GM21576 (cell line): ENCODE results near the gene PACC1.

Source experiments
- ATAC-seq: cut with Tn5 transposase; IDR thresholded peaks from one replicate; pipeline ENCODE4 v1.9.1; 2021; ENCODE audit warnings: mild to moderate bottlenecking, moderate library complexity; ENCODE audit not compliant: unreplicated experiment

PACC1 gene

DNA sequence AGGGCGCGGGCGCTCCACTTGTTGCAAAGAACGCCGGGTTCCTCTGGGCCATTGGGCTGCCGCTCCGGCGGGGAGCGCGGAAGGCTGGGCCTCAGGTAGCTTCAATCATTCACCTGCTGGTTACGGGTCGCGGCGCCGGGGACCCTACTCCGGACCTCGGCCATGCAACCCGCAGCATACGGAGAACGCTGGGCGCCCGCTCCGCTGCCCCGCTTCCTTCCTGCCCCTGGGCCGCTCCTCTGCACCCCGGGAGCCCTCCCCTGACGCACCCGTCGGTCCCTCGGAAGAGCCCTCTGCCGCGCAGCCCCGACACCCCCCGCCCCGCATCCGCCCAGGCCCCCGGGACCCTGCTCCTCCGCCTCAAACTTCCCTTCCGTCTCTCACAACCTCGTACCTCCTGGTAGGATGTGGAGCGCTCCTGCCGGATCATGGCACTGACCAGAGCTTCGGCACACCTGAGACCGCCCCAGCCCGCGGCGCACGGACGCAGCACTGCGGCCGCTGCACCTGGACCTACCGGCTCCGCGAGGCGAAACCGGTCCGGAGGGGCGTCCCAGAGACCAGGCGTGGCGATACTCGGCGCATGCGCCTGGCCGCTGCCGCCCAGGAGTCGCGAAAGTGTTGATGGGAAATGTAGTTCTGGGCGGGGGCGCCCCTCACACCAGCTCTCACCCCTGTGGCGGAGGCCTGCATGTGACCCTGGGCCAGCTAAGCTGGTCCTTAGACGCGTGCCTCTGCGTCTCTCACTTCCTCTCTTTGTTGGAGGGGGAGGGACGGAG is at the start of gene PACC1:
TSS of gene PACC1 (minus strand) at position 559 of the 779 bp plus-strand sequence. CDS start at position 430, 129 bp downstream.
- peak; percentile 97 for ATAC-seq

DNA sequence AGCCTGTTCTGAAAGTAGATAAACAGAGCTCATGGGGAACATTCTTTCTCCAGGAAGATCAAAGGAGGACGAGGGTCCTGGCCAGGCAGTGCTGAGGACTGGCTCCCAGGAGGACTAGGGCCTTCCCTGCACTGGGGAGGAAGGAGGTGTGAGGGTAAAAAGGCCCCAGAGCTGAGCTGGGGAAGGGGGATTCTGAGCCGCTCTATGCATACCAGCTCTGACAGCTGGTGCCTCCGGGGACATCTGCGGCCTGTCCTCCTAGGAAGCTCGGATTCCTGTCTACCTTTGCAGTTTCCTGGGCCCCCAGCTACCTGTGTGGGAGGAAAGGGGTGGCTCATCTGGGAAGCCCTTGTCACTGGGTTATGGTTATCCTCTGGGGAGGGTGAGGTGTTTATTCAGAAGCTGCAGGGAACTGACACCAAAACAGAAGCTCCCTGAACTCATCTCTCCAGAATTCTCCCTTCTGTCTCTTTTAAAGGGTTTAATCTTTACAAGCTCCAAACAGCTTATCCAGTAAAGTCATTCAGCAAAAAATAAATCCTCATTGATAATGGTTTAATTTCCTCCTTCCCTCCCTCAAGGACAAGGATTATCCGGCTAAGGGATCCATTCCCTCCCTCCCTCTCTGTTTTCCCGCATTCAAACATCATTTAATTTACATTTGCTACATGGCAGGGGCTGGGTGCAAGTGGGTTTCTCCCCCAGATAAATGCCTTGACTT is 49.0 kb upstream of the PACC1 start:
- no peak for ATAC-seq

DNA sequence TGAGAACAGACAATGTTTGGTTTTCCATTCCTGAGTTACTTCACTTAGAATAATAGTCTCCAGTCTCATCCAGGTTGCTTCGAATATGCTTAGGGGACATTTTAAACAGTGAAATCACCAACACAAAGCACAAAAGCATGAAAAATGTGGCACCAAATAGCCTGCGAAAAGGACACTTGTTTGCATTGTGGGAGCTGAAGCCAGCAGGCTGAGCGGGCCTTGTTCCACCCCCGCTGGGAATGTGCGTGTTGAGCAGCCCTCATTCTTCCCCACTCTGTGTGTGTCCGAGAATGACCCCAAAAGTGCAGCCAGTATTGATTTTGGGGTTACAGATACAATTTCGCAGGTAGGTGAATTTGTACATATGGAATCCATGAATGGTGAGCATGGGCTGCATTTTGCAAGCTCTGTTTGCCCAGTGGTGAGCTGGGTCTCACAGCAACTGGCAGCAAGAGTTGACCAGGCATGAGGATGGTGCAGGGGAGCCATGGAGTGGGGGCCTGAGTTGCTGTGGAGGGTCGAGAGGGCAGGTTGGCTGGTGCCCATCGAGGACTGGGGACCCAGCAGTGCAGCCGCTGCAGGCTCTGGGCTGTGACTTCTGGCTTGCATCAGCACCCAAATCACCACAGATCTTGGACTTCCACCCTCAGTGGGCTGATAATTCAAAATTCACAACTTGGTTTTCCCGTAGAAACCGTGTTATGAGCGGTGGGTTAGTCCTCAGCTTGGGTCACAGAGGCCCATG is 47.4 kb upstream of the PACC1 start:
- no peak for ATAC-seq

DNA sequence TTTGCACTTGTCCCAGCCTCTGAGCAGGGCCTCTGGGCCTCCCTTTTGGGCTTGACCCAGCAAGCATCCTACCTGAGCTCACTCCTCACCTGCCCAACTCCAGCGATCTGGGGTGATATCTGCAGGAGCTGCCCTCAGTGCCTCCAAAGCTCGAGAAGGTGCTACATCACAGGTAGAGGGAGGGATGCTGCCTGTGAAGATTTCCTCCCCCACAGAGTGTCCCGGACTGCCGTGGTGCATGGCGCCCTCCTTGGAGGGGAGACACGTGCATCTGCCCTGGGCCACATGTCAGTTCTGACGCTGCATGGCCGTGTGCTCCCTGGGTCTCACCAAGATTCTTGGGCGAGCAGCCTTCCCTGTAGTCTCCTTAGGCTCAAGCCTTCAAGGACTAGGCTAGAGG is 45.7 kb upstream of the PACC1 start:
- ATAC-seq: no peak

DNA sequence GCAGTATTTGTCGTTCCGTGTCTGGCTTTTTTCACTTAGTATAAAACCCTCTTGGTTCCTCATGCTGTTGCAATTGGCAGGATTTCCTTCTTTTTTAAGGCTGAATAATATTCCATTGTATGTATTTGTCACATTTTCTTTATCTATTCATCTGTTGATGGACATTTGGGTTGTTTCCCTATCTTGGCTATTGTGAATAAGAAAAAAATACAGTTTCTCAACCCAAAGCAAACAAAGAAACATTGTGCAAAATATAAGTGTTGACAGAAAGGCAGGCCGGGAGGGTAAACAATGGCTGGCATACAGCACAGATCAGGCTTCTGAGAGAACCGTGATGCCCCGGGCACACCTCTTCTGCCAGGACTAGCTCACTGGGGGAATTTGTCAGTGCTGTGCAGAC is 45.0 kb upstream of the PACC1 start:
- no peak for ATAC-seq

DNA sequence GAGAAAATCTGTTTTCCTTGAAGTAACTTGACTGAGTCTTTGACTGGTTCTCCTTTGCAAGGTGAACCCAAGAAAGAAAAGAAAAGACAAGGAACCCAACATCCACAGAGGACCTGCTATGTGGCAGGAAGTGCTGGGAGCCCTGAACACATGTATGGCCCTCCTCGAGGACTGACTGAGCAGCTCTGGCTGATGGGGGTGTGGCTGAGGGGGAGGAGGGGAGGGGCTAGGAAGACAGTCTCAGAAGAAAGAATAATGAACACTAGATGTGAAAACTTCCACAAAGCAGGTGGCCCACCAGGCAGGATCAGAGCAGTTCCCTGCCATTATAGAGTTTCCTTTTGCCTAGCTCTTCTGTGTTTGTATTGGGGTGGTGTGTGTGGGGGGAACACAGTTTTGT is 44.1 kb upstream of the PACC1 start:
- ATAC-seq: no peak

DNA sequence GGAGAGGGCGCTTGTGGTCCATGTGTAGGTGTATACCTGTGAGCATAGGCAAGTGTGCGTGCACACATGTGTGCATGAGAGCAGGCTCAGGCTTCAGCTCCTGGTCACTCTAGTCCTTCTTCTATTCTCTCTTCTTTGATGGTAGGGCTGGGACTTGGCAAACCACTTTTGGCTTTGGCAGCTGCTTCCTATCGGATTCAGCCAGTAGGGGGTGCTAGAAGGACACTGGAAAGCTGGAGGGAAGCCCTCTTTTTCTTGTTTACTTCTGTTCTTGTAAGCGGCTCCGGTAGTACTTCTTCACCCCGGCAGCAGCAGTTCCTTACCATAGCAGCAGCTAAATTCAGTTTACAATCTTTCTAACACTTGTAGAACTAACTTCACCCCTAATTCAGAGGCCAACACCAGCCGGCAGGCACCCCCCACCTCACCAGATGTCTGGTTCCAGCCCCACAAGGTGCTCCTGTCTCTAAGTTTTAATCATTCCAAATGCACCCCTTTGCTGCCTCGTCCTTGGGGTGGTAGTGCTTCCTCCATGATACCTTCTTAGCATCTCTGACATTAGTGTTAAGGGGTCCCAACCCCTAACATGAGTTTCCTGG is 43.2 kb upstream of the PACC1 start:
- no peak for ATAC-seq

DNA sequence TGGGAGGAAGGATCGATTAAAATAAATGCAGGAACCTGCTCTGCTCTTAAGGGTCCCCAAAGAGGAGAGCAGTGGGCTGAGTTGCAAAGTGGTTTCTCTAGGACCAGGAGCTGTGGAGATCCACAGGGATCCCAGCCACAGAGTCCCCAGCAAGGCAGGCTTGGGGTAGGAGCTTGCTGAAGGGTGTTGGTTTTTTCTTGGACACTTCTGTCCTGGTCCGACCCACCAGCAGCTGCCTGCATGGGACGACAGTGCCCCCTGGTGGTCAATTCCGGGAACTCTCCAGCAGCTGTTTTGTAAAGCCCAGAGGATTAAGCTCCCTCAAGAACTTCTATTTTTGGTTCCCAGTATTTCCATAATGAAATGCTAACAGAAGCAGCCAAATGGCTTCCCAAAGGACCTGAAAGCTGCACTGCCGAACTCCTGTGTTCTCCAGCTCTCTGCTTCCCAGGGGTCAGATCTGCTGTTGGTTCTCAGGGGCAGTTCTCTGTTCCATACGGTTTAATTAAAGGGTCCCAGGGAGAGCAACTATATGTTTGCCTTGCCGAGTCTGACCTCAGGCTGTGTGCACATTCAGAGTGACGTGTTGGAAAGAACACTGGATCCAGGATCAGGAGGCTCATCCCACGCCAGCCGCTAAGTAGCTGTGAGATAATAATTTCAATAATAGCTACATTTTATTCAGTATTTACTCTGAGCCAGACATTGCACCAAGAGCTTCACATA is 41.3 kb upstream of the PACC1 start:
- ATAC-seq: no peak

DNA sequence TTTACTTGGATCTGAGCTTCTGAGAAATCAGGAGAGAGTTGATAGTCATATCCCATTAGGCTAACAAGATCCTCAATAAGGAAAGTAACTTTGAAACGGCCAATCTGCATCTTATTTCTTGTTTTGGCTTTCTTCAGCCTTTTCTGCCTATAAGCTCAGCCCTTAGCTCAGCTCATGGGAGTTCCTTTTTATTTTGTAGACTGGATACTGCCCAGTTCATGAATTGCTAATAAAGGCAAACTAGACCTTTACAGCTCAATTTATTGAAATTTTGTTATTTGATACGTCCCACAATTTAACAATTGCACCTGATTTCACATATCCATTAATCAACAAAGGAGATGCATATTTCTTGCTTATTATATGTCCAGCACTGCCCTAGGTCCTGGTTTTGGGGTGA is 40.7 kb upstream of the PACC1 start:
- no peak for ATAC-seq

DNA sequence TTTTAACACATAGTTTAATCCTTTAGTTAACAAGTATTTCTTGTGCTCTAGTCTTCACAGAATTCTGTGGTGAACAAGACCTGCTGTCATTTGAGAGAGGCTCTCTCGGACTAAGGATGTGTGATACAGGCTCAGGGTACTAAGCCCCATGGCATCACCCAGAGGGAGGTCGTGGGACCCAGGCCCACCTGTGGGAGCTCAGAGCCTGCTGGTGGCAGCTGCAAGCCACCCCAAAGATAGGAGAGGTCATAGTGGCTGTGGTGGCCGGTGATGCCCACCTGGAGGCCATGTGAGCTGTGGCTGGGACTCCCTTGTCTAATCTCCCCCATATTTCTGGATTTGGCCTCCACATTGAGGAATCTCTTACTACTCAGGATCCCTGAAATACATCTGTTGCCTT is 40.1 kb upstream of the PACC1 start:
- ATAC-seq: no peak

DNA sequence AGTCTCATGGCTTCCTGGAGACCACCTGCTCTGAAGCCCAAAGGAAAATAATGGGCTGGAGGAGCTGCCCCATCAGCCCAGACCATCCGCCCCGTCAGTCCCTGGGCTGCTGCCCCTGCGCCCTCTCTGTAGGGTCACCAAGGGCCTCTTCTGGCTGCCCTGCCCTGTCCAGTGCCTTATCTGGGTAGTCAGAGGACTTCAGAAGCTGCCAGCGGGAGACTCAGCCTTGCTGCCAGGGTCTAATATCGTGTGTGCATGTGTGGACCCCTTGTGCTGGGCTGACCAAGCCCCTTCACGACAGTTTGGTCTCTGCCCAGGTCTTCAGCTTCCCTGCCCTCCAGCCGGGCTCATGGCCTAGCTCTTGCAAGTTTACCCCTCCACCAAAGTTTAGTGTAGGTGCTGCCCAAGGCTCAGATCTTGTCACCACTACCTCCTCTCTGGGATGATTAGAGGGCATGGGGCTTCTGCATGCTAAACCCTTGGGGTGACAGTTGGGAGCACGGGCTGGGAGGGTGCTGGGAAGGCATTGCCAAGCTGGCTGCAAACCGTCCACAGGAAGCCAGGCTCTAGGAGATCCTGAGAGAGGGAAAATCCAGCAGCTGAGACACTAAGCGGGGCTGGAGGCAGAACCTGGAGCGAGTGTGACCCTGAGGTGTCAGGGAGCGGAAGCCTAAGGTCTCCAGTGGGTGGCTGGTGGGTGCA is 38.6 kb upstream of the PACC1 start:
- no peak for ATAC-seq

DNA sequence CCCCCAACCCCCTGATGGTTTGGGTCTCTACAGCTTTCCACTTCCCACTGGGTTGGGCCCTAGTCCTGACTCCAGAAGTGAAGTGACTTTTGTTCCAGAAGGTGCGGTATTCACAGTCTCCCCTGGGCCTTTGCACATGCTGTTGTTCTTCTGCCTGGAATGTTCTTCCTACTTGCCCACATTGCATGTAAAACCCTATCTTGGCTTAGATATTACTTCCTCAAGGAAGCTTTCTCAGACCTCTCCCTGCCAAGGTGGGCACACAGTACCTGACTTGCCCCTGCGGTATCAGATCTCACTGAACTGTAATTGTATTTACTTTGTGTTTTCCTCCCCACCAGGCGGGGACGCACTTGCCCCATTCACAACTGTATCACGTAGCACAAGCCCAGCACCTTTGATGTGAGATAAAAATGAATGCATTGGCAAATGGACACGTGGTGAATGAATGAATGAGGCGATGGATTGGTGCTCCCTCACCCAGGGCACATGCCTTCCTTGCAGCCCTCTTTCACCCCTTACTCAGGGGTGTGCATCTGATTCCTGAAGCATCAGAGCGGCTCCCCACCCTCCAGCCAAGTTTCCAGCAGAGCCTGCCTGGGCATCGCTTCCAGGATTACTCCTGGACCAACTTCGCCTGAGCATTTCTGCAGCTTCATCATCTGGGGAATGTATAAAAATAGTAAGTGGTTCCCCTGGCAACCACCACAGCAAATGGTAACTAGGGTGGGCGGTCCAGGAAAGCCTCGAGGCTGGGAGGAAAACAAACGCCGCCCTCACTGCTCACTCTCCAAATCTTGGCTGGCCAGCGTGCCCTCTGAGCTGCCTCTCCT is 37.9 kb upstream of the PACC1 start:
- no peak for ATAC-seq

DNA sequence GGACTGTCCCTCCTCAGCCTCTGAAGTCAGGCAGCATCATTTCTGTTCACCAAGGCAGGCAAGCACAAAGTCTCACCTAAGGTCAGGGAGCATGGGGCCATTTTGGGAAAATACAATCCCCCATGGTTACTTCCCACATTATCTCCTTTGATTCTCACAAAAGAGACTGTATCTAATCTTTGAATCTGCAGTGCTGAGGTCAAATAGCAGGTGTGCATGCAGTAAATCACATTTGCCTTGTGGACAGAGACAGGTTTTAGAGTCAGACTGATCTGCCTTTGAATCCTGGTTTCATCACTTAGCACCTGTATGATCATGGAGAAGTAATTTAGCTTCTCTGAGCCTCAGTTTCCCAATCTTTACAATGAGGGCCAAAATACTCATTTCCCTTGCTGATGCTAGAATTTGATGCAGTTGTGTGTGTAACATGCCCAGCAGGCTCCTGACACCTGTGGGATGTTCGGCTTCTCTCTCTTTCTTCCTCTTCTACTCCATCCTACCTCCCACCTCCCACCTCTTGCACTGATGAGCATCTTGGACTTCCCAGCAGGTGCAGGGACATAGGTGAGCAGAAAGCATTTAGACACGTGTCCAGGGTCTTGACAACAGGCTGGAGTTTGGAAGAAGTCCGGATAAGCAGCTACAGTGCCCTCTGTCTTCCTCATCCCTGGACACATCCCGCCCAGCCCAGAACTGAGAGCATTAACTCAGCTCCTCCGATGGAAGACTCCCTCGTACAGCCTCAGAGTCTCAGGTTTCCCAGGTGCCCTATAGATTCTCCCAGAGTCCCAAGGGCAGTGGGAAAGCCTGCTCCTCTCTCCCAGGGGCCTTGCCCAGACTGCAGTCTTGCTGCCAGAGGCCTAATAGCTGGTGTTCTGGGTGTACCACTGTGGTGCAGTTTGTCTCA is 37.0 kb upstream of the PACC1 start:
- no peak for ATAC-seq

DNA sequence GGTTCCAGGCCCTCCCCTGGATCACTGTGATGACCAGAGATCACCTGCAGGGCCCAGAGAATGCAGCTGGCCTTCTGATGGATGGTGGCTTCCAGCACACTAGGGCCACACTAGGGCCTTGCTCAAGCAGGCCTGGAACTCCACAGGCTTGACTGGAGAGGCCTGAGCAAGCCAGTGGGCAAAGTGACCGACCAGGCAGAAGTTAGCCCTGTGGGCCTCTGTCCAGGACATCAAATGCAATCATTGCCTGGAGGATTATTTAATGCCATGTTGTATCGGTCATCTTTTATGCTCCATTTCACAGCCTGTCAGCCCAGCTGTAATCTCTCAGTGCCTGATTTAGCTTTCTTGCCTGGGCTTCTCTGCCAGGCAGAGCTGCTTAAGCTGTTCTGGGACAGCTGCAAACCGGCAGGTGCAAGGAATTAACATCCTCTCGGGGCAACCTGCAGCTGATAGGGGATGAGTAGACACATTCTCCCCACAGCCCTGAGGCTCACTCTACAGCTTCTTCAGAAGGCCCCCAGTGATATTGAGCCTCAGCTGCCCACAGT is 35.7 kb upstream of the PACC1 start:
- no peak for ATAC-seq

DNA sequence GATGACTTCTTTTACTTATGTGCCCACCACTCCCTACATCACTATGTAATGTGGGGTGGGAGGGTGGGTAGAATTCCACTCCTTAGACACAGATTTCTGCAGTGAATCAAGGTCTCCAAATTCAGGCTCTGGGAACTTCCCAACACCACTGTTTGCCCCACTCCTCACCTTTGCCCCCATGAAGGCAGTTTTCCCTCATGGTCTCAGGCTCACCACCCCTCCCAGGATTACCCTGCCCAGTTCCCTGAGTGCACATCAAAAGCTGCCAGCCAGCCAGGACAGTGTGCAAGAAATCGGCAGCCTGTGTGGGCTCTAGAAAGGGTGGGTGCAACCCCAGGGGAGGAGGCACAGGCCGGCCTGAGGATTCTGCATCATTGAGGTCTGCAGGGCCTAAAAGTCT is 32.8 kb upstream of the PACC1 start:
- no peak for ATAC-seq

DNA sequence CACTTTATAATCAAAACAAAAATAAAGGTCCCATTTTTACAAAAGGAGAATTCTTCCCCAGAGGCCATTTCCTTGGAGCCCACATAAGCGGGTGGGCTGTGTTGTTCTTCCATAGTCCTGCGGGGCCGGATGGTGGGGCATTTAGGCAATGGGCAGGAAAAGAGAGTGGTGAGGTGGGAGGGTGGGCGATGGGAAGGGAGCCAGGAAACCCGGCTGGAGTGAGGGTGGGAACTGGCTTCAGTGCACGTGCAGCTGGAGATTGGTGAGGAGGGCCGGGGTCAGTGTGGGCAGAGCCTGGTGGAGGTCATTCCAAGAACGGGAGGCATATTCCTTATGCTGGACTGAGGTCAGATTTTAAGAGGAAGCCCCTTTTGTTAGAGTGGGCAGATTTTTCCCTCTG is 31.6 kb upstream of the PACC1 start:
- ATAC-seq: no peak

DNA sequence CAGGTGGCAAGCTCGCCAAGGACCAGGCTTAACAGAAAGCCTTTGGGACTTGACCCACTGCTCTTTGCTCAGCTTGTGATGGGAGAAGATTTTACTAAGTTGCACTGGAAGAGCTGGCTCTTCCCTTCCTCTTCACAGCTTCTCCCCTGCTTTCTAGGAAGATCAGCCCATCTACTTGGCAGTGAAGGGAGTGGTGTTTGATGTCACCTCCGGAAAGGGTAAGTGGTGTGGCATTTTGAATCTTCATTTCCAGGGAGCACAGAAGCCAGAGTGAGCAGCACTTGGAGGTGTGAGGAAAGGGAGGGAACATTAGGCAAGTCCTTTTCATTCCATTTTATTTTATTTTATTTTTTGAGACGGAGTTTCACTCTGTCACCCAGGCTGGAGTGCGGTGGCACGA is 27.7 kb upstream of the PACC1 start:
- ATAC-seq: no peak

DNA sequence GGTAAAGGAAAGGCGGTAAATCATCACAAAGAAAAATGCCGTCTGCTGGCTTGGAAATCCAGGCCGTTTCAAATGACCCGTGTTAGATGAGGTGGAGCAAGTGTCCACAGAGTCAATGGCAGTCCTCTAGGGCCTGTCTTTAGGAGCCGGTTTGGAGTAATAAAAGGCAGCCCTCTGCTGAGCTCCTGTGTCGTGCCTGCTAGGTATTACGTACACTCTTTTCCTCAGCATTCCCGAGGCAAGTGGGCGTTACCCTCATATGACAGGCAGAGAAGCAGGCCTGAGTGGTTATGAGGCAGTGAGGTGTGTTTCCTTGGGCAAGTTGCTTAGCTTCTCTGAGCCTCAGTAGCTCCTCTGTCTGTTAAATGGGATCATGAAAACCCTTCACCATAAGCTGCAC is 25.7 kb upstream of the PACC1 start:
- ATAC-seq: no peak
